GM06990 (cell line): ENCODE results near the gene MX2.
"Not testable (repeated sequence)": the region's sequence is repeated elsewhere in the genome, so short reads cannot be mapped to it uniquely, and the experiment has no call there.

Experiments used
- DNase-seq: peaks from one replicate; pipeline ENCODE4 v3.0.0-alpha.2; 2011; ENCODE audit not compliant: insufficient read length; ENCODE audit errors: extremely low read depth
- H3K27me3 ChIP-seq: replicated peaks from 2 replicates; pipeline ENCODE4 v1.6.0; 2011; ENCODE audit warnings: low read length; ENCODE audit not compliant: control insufficient read depth, insufficient read depth
- H3K36me3 ChIP-seq: 2 replicates; pipeline ENCODE4 v1.5.1; 2011; ENCODE audit warnings: low read length; ENCODE audit not compliant: control insufficient read depth, insufficient read depth
- H3K4me3 ChIP-seq: replicated peaks from 2 replicates; pipeline ENCODE4 v1.5.1; 2011; ENCODE audit warnings: low read depth, mild to moderate bottlenecking, control low read depth, low read length
- TF ChIP-seq, protein P1 (sequence below): IDR thresholded peaks from 2 replicates; pipeline ENCODE4 v1.5.1; 2011; ENCODE audit warnings: low read length, control low read depth, mild to moderate bottlenecking, inconsistent platforms; ENCODE audit not compliant: insufficient read depth, poor library complexity, severe bottlenecking

The MX2 gene

DNA sequence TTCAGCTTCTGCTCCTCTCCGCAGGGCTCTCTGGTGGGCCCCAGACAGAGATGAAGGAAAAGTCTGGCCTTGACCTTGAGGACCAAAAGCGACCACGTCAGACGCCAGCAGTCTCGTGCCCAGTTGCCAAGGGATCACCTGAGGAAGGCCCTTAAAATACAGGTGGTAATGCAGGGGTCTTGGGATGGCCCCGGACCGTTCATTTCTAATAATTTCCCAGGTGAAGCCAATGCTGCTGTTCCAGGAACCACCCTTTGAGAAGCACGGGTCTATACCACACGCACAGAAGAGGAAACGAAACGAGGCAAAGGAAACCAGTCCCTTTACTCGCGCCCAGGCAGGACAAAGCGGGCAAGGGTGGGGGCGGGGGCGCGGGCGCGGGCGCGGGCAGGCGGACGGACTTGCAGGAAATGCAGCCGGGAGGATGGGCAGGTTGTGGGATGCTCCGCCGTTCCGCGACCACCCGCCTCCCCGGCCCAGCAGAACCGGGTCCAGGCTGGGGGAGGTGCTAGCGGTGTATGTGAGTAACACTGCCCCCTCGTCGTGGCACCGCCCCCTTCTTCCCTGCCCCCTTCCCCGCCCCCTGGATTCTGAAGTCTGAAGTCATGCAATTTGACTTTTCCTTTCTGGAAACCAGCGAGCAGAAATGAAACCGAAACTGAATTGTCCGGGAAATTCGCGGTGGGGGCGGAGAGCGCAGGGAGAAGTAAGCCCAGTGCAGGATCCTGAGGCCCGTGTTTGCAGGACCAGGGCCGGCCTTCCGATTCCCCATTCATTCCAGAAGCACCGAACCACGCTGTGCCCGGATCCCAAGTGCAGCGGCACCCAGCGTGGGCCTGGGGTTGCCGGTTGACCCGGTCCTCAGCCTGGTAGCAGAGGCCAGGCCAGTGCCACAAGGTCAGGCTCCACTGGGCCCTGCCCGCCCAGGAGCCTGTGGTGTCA is 58.4 kb downstream of the MX2 start:
- peak; percentile 80 for DNase-seq
- Histone ChIP-seq H3K36me3 (no peaks in the 10 kb centered on the region), H3K4me3 (peak overlapping the region; percentile 67), H3K27me3 (no peaks in the 10 kb centered on the region)
- TF ChIP-seq, protein P1, sequence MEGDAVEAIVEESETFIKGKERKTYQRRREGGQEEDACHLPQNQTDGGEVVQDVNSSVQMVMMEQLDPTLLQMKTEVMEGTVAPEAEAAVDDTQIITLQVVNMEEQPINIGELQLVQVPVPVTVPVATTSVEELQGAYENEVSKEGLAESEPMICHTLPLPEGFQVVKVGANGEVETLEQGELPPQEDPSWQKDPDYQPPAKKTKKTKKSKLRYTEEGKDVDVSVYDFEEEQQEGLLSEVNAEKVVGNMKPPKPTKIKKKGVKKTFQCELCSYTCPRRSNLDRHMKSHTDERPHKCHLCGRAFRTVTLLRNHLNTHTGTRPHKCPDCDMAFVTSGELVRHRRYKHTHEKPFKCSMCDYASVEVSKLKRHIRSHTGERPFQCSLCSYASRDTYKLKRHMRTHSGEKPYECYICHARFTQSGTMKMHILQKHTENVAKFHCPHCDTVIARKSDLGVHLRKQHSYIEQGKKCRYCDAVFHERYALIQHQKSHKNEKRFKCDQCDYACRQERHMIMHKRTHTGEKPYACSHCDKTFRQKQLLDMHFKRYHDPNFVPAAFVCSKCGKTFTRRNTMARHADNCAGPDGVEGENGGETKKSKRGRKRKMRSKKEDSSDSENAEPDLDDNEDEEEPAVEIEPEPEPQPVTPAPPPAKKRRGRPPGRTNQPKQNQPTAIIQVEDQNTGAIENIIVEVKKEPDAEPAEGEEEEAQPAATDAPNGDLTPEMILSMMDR, result no peak

DNA sequence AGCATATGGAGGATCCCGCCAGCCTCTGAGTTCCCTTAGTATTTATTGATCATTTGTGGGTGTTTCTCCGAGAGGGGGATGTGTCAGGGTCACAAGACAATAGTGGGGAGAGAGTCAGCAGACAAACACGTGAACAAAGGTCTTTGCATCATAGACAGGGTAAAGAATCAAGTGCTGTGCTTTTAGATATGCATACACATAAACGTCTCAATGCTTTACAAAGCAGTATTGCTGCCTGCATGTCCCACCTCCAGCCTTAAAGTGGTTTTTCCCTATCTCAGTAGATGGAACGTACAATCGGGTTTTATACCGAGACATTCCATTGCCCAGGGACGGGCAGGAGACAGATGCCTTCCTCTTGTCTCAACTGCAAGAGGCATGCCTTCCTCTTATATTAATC is 59.2 kb downstream of the MX2 start:
- not testable (repeated sequence) for H3K27me3 ChIP-seq, H3K4me3 ChIP-seq, DNase-seq, H3K36me3 ChIP-seq

DNA sequence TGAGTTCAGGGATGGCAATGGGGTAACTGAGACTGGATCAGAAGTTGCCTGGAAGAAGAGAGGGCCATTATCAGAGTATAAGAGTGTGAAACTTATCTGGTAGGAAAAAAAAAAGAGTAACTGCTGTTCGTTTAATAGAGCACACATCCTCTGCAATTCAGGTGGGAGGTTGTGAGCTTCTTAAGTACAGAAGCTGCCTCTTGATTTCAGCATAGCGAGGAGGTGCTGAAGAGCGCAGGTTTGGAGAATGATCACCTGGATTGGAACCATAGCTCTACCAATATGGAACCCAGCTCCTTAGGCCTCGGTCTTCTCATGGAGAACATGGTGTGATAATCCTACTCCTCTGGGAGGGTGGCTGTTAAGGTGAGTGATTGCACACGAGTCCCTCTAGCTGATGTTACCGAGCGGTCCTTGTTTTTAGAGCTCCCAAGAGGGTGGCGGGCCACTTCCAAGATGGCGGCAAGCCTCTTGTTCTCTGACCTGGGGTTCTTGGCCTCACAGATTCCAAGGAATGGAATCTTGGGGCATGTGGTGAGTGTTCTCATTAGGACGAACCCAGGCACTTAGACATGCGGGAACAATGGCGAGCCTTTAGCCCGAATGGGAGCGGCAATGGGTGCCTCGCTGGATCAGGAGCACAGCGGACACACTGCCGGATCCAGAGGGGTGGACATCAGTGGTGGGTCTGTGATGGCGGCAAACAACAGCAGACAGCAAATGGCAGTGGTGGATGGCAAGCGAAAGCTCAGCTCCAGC is 60.9 kb downstream of the MX2 start:
- no peak overlapping the region for H3K4me3 ChIP-seq
- H3K27me3 ChIP-seq, result no peaks in the 10 kb centered on the region
- H3K36me3 ChIP-seq, result peaks cover 4% of the 10 kb centered on the region
- TF ChIP-seq, protein P1, result no peak
- no peak for DNase-seq

DNA sequence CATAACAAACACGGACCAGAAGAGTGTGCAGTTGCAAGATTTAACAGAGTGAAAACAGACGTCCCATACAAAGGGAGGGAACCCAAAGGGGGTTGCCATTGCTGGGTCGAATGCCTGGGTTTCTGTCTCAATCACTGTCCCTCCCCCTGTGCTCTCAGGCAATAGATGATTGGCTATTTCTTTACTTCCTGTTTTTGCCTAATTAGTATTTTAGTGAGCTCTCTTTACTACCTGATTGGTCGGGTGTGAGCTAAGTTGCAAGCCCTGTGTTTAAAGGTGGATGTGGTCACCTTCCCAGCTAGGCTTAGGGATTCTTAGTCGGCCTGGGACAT is 61.4 kb downstream of the MX2 start:
- H3K4me3 ChIP-seq, H3K27me3 ChIP-seq, H3K36me3 ChIP-seq, DNase-seq: not testable (repeated sequence)

DNA sequence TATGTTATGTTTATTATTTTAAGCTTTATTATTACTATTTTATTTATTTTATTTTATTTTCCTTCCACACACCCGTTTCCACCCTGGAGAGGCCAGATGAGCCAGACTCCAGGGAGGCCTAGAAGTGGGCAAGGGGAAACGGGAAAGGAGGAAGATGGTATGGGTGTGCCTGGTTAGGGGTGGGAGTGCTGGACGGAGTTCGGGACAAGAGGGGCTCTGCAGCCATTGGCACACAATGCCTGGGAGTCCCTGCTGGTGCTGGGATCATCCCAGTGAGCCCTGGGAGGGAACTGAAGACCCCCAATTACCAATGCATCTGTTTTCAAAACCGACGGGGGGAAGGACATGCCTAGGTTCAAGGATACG is 63.7 kb downstream of the MX2 start:
- H3K27me3 ChIP-seq, result no peaks in the 10 kb centered on the region
- H3K36me3 ChIP-seq, result peaks cover 23% of the 10 kb centered on the region
- TF ChIP-seq, protein P1, result no peak
- no peak for DNase-seq
- H3K4me3 ChIP-seq, result peak overlapping the region; percentile 97

DNA sequence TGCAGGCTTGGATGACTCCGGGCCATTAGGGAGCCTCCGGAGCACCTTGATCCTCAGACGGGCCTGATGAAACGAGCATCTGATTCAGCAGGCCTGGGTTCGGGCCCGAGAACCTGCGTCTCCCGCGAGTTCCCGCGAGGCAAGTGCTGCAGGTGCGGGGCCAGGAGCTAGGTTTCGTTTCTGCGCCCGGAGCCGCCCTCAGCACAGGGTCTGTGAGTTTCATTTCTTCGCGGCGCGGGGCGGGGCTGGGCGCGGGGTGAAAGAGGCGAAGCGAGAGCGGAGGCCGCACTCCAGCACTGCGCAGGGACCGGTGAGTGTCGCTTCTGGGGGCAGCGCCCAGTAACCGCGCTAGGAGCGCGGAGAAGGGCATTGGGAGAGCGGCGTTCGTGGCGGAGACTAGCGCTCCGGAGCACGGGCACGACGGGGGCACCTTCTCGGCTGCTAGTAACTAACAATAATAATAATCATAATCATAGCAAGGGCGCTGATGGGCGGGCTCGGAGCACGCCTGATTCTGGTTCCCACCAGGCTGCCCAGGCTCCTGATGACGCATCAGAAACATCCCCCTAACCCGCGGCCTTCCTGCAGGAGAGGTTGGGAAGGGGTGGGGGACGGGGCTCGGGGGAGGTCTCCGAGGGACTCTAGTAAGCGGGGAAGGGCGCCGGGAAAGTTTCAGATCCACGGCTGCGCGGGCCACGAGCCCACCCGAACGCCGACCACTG is 64.3 kb downstream of the MX2 start, which contains the start of gene MX1:
TSS of gene MX1 (plus strand) at position 286 of the 722 bp plus-strand sequence. CDS start 5,832 bp downstream, outside the sequence.
- Histone ChIP-seq H3K36me3 (peaks cover 23% of the 10 kb centered on the region), H3K4me3 (peak within 1 kb of the TSS; percentile 97), H3K27me3 (no peaks in the 10 kb centered on the region)
- peak; percentile 92 for DNase-seq
- TF ChIP-seq, protein P1, result no peak
